Measurements from ENCODE around the gene ETV1.

DNA sequence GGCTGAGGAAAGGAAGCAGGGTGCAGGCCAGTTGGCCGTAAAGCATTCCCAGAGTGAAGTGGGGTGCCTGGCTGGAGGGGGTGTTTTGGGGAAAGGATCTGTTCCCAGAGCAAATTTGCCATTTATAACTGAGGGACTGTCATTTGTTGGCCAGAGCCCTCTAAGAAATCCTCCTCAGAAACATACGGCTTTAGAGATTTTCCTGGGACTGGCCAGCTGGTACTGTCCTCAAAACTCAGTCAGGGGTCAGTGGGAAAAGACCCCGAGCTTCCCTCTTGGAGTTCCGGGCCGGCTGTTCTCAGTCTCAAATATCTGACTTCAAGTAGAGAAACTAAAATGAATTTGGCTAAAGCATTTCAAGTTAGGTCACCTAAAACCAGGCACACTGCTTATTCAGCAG, 55.9 kb downstream of the ETV1 start:
- TF ChIP-seq, protein P1, sequence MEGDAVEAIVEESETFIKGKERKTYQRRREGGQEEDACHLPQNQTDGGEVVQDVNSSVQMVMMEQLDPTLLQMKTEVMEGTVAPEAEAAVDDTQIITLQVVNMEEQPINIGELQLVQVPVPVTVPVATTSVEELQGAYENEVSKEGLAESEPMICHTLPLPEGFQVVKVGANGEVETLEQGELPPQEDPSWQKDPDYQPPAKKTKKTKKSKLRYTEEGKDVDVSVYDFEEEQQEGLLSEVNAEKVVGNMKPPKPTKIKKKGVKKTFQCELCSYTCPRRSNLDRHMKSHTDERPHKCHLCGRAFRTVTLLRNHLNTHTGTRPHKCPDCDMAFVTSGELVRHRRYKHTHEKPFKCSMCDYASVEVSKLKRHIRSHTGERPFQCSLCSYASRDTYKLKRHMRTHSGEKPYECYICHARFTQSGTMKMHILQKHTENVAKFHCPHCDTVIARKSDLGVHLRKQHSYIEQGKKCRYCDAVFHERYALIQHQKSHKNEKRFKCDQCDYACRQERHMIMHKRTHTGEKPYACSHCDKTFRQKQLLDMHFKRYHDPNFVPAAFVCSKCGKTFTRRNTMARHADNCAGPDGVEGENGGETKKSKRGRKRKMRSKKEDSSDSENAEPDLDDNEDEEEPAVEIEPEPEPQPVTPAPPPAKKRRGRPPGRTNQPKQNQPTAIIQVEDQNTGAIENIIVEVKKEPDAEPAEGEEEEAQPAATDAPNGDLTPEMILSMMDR (IDR thresholded peaks at IDR 0.05; ENCODE audit: poor library complexity, severe bottlenecking), result no peak
- TF ChIP-seq POLR2AphosphoS5 (IDR thresholded peaks at IDR 0.05) (no peak), RAD21 (conservative IDR thresholded peaks at IDR 0.05) (no peak)
- TF ChIP-seq, protein P2, sequence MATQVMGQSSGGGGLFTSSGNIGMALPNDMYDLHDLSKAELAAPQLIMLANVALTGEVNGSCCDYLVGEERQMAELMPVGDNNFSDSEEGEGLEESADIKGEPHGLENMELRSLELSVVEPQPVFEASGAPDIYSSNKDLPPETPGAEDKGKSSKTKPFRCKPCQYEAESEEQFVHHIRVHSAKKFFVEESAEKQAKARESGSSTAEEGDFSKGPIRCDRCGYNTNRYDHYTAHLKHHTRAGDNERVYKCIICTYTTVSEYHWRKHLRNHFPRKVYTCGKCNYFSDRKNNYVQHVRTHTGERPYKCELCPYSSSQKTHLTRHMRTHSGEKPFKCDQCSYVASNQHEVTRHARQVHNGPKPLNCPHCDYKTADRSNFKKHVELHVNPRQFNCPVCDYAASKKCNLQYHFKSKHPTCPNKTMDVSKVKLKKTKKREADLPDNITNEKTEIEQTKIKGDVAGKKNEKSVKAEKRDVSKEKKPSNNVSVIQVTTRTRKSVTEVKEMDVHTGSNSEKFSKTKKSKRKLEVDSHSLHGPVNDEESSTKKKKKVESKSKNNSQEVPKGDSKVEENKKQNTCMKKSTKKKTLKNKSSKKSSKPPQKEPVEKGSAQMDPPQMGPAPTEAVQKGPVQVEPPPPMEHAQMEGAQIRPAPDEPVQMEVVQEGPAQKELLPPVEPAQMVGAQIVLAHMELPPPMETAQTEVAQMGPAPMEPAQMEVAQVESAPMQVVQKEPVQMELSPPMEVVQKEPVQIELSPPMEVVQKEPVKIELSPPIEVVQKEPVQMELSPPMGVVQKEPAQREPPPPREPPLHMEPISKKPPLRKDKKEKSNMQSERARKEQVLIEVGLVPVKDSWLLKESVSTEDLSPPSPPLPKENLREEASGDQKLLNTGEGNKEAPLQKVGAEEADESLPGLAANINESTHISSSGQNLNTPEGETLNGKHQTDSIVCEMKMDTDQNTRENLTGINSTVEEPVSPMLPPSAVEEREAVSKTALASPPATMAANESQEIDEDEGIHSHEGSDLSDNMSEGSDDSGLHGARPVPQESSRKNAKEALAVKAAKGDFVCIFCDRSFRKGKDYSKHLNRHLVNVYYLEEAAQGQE (IDR thresholded peaks at IDR 0.05; ENCODE audit: borderline replicate concordance), result no peak

Data from neural cell (in vitro differentiated cells).